K562 (cell line): ENCODE data around the gene STXBP5L. TPM values are rescaled to one million over a fixed set of nuclear protein-coding genes. Genes with fewer than 3 reads are reported as not detected.

ENCODE experiments used
- ATAC-seq: fragments of 200-7000 bp; cut with Tn5 transposase; 3 replicates; pipeline ENCODE4 v1.9.1; 2020; ENCODE audit warnings: moderate library complexity
- BruUV-seq: library from RNA; stranded (reverse); fragments of 400-500 nt; replicated peaks from 2 replicates; lab custom pipeline; 2021; lab: Mats Ljungman, UMichigan
- CTCF ChIA-PET: fragments of 300-600 bp; formaldehyde crosslinking; extraction: SDS; loops from one replicate; lab custom pipeline; 2021; ENCODE audit warnings: low intra/inter-chr PET ratio; lab: Yijun Ruan, JAX
- POLR2A ChIA-PET: fragments of 300-600, 350-650 bp; sonication (Branson Sonifier 250); formaldehyde crosslinking; extraction: SDS; loops from one replicate; lab custom pipeline; 2021; ENCODE audit warnings: antibody characterized with exemption, inconsistent platforms; lab: Yijun Ruan, JAX
- DNase-seq, 4 experiments: peaks; one replicate each; pipeline versions ENCODE4 v3.0.0 to v3.0.0-alpha.2; 2011 to 2018; ENCODE audit warnings: low spot score in 3 of 4, mixed read lengths in 3 of 4; ENCODE audit errors: extremely low read depth in 1 of 4
- FAIRE-seq: peaks from 2 replicates; lab custom pipeline; 2011; peaks lifted over from hg19 to GRCh38; lab: Jason Lieb, UNC
- H2AFZ ChIP-seq: 2 replicates; pipeline ENCODE4 v1.6.0; 2011; ENCODE audit warnings: low read depth, low read length, control low read depth, inconsistent platforms
- H3K27ac ChIP-seq: fragments of 200-600 bp; 3 replicates; pipeline ENCODE4 v1.8.0; 2011; ENCODE audit warnings: low read depth, mild to moderate bottlenecking, control low read depth, inconsistent platforms, low read length, moderate library complexity, mixed read lengths; ENCODE audit errors: extremely low read depth
- H3K27me3 ChIP-seq, 2 experiments: fragments of 300-600 bp in 1 of 2; 2 replicates in 1 of 2; 3 replicates in 1 of 2; pipeline versions ENCODE4 v1.6.0 to v1.8.0; 2011; ENCODE audit warnings: inconsistent platforms in 2 of 2, low read length in 2 of 2, mild to moderate bottlenecking in 1 of 2, mixed read lengths in 1 of 2, moderate library complexity in 1 of 2; ENCODE audit not compliant: control insufficient read depth in 2 of 2, insufficient read depth in 2 of 2
- H3K36me3 ChIP-seq: fragments of 300-600 bp; 3 replicates; pipeline ENCODE4 v1.8.0; 2011; ENCODE audit warnings: mild to moderate bottlenecking, low read length, inconsistent platforms; ENCODE audit not compliant: control insufficient read depth, insufficient read depth
- H3K4me1 ChIP-seq, 2 experiments: fragments of 200-600 bp in 1 of 2; replicated peaks in 1 of 2; 2 replicates in 1 of 2; 3 replicates in 1 of 2; pipeline versions ENCODE4 v1.5.1 to v1.8.0; 2011; ENCODE audit warnings: inconsistent platforms in 2 of 2, low read length in 2 of 2, mild to moderate bottlenecking in 1 of 2, mixed read lengths in 1 of 2, moderate library complexity in 1 of 2; ENCODE audit not compliant: control insufficient read depth in 2 of 2, insufficient read depth in 2 of 2
- H3K4me2 ChIP-seq: 2 replicates; pipeline ENCODE4 v1.6.1; 2011; ENCODE audit warnings: low read length, control low read depth, inconsistent platforms, mixed read lengths; ENCODE audit not compliant: insufficient read depth
- H3K4me3 ChIP-seq: fragments of 200-600 bp; sonication (generic), shearing (Covaris generic); 2 replicates; pipeline ENCODE4 v1.5.1; 2016; ENCODE audit warnings: control low read depth, inconsistent platforms
- H3K79me2 ChIP-seq: fragments of 200-600 bp; 3 replicates; pipeline ENCODE4 v1.8.0; 2011; ENCODE audit warnings: low read length, inconsistent platforms; ENCODE audit not compliant: control insufficient read depth, insufficient read depth
- H3K9ac ChIP-seq, 2 experiments: 2 replicates each; pipeline versions ENCODE4 v1.6.0 to v1.6.1; 2011; ENCODE audit warnings: low read depth in 2 of 2, low read length in 2 of 2, control low read depth in 1 of 2, inconsistent platforms in 1 of 2, mild to moderate bottlenecking in 1 of 2, mixed read lengths in 1 of 2; ENCODE audit not compliant: insufficient read depth in 1 of 2
- H3K9me1 ChIP-seq: one replicate; pipeline ENCODE4 v1.6.0; 2011; ENCODE audit warnings: inconsistent platforms, mild to moderate bottlenecking, low read length, moderate library complexity; ENCODE audit not compliant: control insufficient read depth, insufficient read depth
- H3K9me3 ChIP-seq: replicated peaks from 2 replicates; pipeline ENCODE4 v1.5.1; 2011; ENCODE audit warnings: low read depth, low read length, inconsistent platforms; ENCODE audit not compliant: control insufficient read depth, insufficient read depth
- H4K20me1 ChIP-seq: replicated peaks from 2 replicates; pipeline ENCODE4 v1.6.1; 2011; ENCODE audit warnings: low read length, inconsistent platforms, mixed read lengths; ENCODE audit not compliant: control insufficient read depth, insufficient read depth
- EWSR1 ChIP-seq: fragments of 450-650 bp; IDR thresholded peaks from 2 replicates; pipeline ENCODE4 v1.6.1; 2018; ENCODE audit warnings: borderline replicate concordance, mild to moderate bottlenecking, low read depth, moderate library complexity; ENCODE audit not compliant: partially characterized antibody
- KLF16 ChIP-seq: IDR thresholded peaks from 2 replicates; pipeline ENCODE4 v1.6.1; 2016; ENCODE audit warnings: antibody characterized with exemption
- MTF1 ChIP-seq: fragments of 250-450 bp; sonication (Bioruptor Pico); IDR thresholded peaks from 2 replicates; pipeline ENCODE4 v1.9.0; 2021; ENCODE audit warnings: moderate library complexity, mild to moderate bottlenecking, inconsistent platforms, borderline replicate concordance
- POLR3A ChIP-seq: IDR thresholded peaks from 2 replicates; pipeline ENCODE4 v1.6.1; 2011; ENCODE audit warnings: borderline replicate concordance, mild to moderate bottlenecking, moderate library complexity; ENCODE audit not compliant: insufficient read length, insufficient read depth; ENCODE audit errors: extremely low read depth
- PRMT5 ChIP-seq: sonication (generic); formaldehyde crosslinking; IDR thresholded peaks from 2 replicates; pipeline ENCODE4 v1.5.0; 2020; ENCODE audit warnings: missing genetic modification reagents
- WGBS: fragments of 100-300 bp; shearing (Covaris generic); methylation state at CpG from one replicate; pipeline ENCODE4 v1.1.6; 2016; ENCODE audit warnings: low coverage, mixed read lengths; ENCODE audit not compliant: insufficient coverage; ENCODE audit errors: missing lambda C conversion rate; 5-methylcytosine and 5-hydroxymethylcytosine counted together
- in situ Hi-C: fragments of 300-500 bp; cut with MboI; formaldehyde crosslinking; loops from 4 replicates; pipeline ENCODE4 v1.15.0; 2018; ENCODE audit warnings: inconsistent platforms, mixed read lengths
- intact Hi-C: fragments of 100-400 bp; cut with micrococcal nuclease; formaldehyde crosslinking; loops from 2 replicates; pipeline ENCODE4 v1.14.2; 2022
- polyA plus RNA-seq, 8 experiments: library from polyadenylated mRNA; depleted of rRNA in 4 of 8; stranded (reverse) in 5 of 8; unstranded in 3 of 8; fragments of >200 nt; fragmentation: Nextera tagmentation in 2 of 8; fragmentation: Illumina TruSeq in 1 of 8; extraction: Ambion mirVana in 2 of 8; extraction: Trizol in 1 of 8; gene quantifications; 2 replicates each; pipeline versions ENCODE4 v1.2.1 to v1.2.3, GENCODE V29; 2011 to 2014; ENCODE audit warnings: inconsistent platforms in 1 of 8, missing spikeins in 1 of 8
- total RNA-seq, 7 experiments: library from RNA; depleted of rRNA in 6 of 7; stranded (reverse); fragments of >200 nt in 6 of 7; fragmentation: Illumina TruSeq in 2 of 7; extraction: Trizol in 2 of 7; gene quantifications; 2 replicates each; pipeline versions ENCODE4 v1.2.1 to v1.2.3, GENCODE V29; 2011 to 2021; ENCODE audit warnings: low replicate concordance in 1 of 7
- TF ChIP-seq, protein P1 (sequence below): fragments of 250-450 bp; sonication (Bioruptor Pico); IDR thresholded peaks from 2 replicates; pipeline ENCODE4 v1.5.1; 2021; ENCODE audit warnings: mild to moderate bottlenecking
- TF ChIP-seq, protein P2 (sequence below): fragments of 450-650 bp; IDR thresholded peaks from 2 replicates; pipeline ENCODE4 v1.6.1; 2016; ENCODE audit warnings: borderline replicate concordance

The STXBP5L gene
- total and polyA plus RNA-seq, 9 of the 15 experiments (the other 6 are each of a cell fraction or from before 2014, with no cell fraction given) = 0.03 to 0.04 (median 0.03) TPM; not detected in 6

DNA sequence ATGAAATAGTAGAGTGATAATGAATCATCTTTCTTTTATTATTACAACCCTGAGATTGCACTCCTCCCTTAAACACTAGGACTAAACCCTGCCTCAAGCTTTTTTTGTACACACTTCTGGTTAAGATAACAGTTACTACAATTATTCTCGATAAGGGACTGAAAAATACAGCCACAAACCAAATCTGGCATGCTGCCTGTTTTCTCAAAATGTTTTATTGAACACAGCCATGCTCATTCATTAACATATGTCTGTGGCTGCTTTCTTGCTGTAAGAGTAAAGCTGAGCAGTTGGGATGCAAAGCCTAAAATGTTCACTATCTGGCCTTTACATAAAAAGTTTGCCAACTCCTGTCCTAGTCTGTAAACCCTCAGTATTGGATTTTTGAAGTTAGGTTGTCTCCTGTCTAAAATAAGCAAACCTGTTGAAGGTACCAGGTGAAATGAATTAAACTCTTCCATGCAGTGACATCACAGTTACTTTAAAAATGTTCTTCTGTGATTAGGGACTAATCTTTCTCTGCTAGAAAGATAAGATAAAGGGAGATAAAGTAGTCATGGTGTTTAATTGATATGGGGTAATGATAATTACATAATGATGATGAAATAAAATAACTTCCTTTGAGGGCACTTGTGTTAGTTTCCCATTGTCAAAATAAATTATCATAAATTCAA lies 218.2 kb downstream of the STXBP5L start:
- H3K79me2 ChIP-seq = no peaks in the 10 kb centered on the region
- ChIA-PET POLR2A (no interaction called here), CTCF (no interaction called here)
- FAIRE-seq (no peak), DNase-seq (no peak), ATAC-seq (no peak)
- intact Hi-C loops = no loop called here
- H2AFZ ChIP-seq = no peak overlapping the region
- in situ Hi-C loops = no loop called here
- no peak overlapping the region for H3K4me3 ChIP-seq
- H3K36me3 ChIP-seq = no peaks in the 10 kb centered on the region
- 0% methylated on average over 1 of the region's 1 CpG for WGBS
- no peak overlapping the region for H3K9ac ChIP-seq
- H3K4me2 ChIP-seq = no peak overlapping the region
- H3K27ac ChIP-seq = no peak overlapping the region
- no peaks in the 10 kb centered on the region for H3K27me3 ChIP-seq
- no TSS peak for BruUV-seq
- H3K4me1 ChIP-seq = no peaks in the 10 kb centered on the region
- TF ChIP-seq EWSR1 (no peak), POLR3A (no peak), KLF16 (no peak), MTF1 (no peak), PRMT5 (CRISPR knock-in tag) (no peak)
- TF ChIP-seq, protein P1, sequence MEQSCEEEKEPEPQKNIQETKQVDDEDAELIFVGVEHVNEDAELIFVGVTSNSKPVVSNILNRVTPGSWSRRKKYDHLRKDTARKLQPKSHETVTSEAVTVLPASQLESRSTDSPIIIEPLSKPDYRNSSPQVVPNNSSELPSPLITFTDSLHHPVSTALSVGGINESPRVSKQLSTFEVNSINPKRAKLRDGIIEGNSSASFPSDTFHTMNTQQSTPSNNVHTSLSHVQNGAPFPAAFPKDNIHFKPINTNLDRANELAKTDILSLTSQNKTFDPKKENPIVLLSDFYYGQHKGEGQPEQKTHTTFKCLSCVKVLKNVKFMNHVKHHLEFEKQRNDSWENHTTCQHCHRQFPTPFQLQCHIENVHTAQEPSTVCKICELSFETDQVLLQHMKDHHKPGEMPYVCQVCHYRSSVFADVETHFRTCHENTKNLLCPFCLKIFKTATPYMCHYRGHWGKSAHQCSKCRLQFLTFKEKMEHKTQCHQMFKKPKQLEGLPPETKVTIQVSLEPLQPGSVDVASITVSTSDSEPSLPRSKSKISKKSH (CRISPR knock-in tag) = no peak
- TF ChIP-seq, protein P2, sequence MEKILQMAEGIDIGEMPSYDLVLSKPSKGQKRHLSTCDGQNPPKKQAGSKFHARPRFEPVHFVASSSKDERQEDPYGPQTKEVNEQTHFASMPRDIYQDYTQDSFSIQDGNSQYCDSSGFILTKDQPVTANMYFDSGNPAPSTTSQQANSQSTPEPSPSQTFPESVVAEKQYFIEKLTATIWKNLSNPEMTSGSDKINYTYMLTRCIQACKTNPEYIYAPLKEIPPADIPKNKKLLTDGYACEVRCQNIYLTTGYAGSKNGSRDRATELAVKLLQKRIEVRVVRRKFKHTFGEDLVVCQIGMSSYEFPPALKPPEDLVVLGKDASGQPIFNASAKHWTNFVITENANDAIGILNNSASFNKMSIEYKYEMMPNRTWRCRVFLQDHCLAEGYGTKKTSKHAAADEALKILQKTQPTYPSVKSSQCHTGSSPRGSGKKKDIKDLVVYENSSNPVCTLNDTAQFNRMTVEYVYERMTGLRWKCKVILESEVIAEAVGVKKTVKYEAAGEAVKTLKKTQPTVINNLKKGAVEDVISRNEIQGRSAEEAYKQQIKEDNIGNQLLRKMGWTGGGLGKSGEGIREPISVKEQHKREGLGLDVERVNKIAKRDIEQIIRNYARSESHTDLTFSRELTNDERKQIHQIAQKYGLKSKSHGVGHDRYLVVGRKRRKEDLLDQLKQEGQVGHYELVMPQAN = no peak
- H3K9me1 ChIP-seq = no peaks in the 10 kb centered on the region
- no peaks in the 10 kb centered on the region for H3K9me3 ChIP-seq
- no peaks in the 10 kb centered on the region for H4K20me1 ChIP-seq
